Measurements from ENCODE around the gene PIH1D1. TPM values are rescaled to one million over a fixed set of nuclear protein-coding genes. Genes with fewer than 3 reads are reported as not detected.

PIH1D1 gene
- total and polyA plus RNA-seq, 4 donors: 41.4 to 59.4 (median 47.2) TPM

DNA sequence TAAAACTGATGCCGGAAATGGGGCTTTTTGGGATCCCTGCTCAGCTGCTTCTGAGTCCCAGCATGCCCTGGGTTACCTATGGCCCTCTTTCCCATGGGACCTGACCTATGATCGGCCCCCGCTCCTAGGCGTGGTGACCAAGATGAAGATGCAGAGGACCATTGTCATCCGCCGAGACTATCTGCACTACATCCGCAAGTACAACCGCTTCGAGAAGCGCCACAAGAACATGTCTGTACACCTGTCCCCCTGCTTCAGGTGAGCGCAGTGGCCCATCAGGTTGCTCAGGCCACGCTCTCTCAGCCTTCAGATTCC is 46.1 kb upstream of the PIH1D1 start:
- H3K27ac ChIP-seq (ENCODE audit: low read depth in 1 of 2, low read length in 2 of 2): no peak overlapping the region
- no peak overlapping the region for H3K9ac ChIP-seq (ENCODE audit: low read depth in 1 of 2, low read length in 2 of 2)
- TF ChIP-seq HNF4G (IDR thresholded peaks at IDR 0.05) (no peak), ATF3 (IDR thresholded peaks at IDR 0.05) (no peak), SP1 (IDR thresholded peaks at IDR 0.05) (no peak), HNF4A (conservative IDR thresholded peaks at IDR 0.05) (no peak)
- peaks cover 0 to 22% (median 16%) of the 10 kb centered on the region in 4 donors for H3K4me1 ChIP-seq (ENCODE audit: control insufficient read depth in 4 of 4, insufficient read depth in 4 of 4, low read length in 3 of 4)
- peaks cover 11 to 29% (median 22%) of the 10 kb centered on the region in 4 donors for H3K36me3 ChIP-seq (ENCODE audit: control insufficient read depth in 4 of 4, insufficient read depth in 3 of 4, low read depth in 1 of 4, low read length in 3 of 4)
- H3K4me3 ChIP-seq (ENCODE audit: low read depth in 1 of 3, low read length in 3 of 3): peak overlapping the region in 1 of 3 donors; percentile 82
- no peak for DNase-seq (ENCODE audit: low spot score)
- H3K27me3 ChIP-seq (ENCODE audit: control insufficient read depth in 4 of 4, insufficient read depth in 4 of 4, low read length in 3 of 4): no peaks in the 10 kb centered on the region
- WGBS: 87% methylated on average over 12 of the region's 12 CpGs
- H3K9me3 ChIP-seq (ENCODE audit: control insufficient read depth in 4 of 4, low read length in 3 of 4): no peaks in the 10 kb centered on the region

DNA sequence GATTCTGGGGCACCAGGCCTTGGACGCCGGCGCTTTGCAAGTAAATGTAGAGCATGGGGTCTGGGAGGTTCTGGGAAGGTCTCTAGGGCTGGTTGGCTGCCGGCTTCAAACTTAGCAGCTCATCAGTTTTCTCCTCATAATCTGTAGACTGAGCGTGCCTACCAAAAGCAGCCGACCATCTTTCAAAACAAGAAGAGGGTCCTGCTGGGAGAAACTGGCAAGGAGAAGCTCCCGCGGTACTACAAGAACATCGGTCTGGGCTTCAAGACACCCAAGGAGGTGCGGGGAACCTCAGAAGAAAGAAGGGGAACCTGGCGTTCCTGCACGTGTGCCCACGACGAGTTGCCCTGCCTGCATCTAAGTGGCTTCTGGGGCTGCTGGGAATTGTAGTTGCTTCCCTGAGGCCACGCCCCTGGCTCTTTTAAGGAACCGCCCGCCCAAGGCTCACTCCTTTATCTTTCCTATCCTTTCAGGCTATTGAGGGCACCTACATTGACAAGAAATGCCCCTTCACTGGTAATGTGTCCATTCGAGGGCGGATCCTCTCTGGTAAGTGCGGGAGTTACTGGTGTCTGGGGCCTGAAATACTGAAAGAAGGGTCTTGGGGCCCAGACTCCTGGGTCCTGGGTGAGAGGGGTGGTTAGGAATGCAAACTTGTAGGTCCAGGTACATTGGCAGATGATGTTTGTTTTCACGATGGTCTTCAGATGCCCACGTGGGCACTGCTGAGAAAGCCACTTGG is 45.6 kb upstream of the PIH1D1 start:
- peaks cover 11 to 34% (median 26%) of the 10 kb centered on the region in 4 donors for H3K36me3 ChIP-seq (ENCODE audit: control insufficient read depth in 4 of 4, insufficient read depth in 3 of 4, low read depth in 1 of 4, low read length in 3 of 4)
- H3K9me3 ChIP-seq (ENCODE audit: control insufficient read depth in 4 of 4, low read length in 3 of 4): no peaks in the 10 kb centered on the region
- H3K4me1 ChIP-seq (ENCODE audit: control insufficient read depth in 4 of 4, insufficient read depth in 4 of 4, low read length in 3 of 4): peaks cover 0 to 22% (median 16%) of the 10 kb centered on the region in 4 donors
- peak overlapping the region; percentile 82 to 98 (median 96) for H3K4me3 ChIP-seq (ENCODE audit: low read depth in 1 of 3, low read length in 3 of 3)
- DNase-seq (ENCODE audit: low spot score): peak; percentile 80
- 28% methylated on average over 22 of the region's 22 CpGs for WGBS
- TF ChIP-seq RAD21 (IDR thresholded peaks at IDR 0.05) (no peak), GABPA (IDR thresholded peaks at IDR 0.05 in 1 of 2, conservative IDR thresholded peaks at IDR 0.05 in 1 of 2) (peak in 1 of 2 donors; percentile 34), YY1 (IDR thresholded peaks at IDR 0.05) (no peak), FOXA2 (IDR thresholded peaks at IDR 0.05) (no peak), JUND (IDR thresholded peaks at IDR 0.05) (no peak), HNF4G (IDR thresholded peaks at IDR 0.05) (no peak), REST (IDR thresholded peaks at IDR 0.05) (no peak)
- TF ChIP-seq, protein P1, sequence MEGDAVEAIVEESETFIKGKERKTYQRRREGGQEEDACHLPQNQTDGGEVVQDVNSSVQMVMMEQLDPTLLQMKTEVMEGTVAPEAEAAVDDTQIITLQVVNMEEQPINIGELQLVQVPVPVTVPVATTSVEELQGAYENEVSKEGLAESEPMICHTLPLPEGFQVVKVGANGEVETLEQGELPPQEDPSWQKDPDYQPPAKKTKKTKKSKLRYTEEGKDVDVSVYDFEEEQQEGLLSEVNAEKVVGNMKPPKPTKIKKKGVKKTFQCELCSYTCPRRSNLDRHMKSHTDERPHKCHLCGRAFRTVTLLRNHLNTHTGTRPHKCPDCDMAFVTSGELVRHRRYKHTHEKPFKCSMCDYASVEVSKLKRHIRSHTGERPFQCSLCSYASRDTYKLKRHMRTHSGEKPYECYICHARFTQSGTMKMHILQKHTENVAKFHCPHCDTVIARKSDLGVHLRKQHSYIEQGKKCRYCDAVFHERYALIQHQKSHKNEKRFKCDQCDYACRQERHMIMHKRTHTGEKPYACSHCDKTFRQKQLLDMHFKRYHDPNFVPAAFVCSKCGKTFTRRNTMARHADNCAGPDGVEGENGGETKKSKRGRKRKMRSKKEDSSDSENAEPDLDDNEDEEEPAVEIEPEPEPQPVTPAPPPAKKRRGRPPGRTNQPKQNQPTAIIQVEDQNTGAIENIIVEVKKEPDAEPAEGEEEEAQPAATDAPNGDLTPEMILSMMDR (IDR thresholded peaks at IDR 0.05; ENCODE audit: low read depth, low read length, missing input control): no peak
- peak overlapping the region; percentile 88 to 92 for H3K27ac ChIP-seq (ENCODE audit: low read depth in 1 of 2, low read length in 2 of 2)
- peak overlapping the region; percentile 98 to 99 for H3K9ac ChIP-seq (ENCODE audit: low read depth in 1 of 2, low read length in 2 of 2)
- no peaks in the 10 kb centered on the region for H3K27me3 ChIP-seq (ENCODE audit: control insufficient read depth in 4 of 4, insufficient read depth in 4 of 4, low read length in 3 of 4)

DNA sequence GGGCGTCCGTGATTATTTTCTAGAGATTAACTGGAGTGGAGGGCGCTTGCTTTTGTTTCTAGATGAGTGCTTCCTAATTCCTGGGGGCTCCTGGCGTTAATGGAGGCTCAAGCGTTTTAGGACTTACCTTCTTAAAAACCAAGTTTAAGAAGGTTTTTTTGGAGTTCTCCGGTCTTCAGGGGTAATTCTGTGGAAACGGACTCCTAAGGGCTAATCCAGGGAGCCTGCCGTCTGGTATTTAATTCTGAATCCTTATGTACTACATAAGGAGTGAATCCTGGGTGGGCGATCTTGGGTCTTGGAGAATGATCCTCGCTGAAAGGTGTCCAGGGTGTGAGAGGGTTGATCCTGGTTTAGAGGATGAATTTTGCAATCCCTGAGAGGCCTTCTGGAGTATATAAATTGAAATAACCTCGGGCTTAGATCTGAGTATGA is 45.0 kb upstream of the PIH1D1 start:
- peak overlapping the region; percentile 98 to 99 for H3K9ac ChIP-seq (ENCODE audit: low read depth in 1 of 2, low read length in 2 of 2)
- TF ChIP-seq HNF4G (IDR thresholded peaks at IDR 0.05) (no peak), EGR1 (IDR thresholded peaks at IDR 0.05; ENCODE audit: low read depth in 2 of 2) (no peak), NR2F2 (IDR thresholded peaks at IDR 0.05) (no peak), REST (IDR thresholded peaks at IDR 0.05) (no peak), RAD21 (IDR thresholded peaks at IDR 0.05) (no peak), FOXA1 (IDR thresholded peaks at IDR 0.05) (no peak), SP1 (IDR thresholded peaks at IDR 0.05) (no peak)
- TF ChIP-seq, protein P2, sequence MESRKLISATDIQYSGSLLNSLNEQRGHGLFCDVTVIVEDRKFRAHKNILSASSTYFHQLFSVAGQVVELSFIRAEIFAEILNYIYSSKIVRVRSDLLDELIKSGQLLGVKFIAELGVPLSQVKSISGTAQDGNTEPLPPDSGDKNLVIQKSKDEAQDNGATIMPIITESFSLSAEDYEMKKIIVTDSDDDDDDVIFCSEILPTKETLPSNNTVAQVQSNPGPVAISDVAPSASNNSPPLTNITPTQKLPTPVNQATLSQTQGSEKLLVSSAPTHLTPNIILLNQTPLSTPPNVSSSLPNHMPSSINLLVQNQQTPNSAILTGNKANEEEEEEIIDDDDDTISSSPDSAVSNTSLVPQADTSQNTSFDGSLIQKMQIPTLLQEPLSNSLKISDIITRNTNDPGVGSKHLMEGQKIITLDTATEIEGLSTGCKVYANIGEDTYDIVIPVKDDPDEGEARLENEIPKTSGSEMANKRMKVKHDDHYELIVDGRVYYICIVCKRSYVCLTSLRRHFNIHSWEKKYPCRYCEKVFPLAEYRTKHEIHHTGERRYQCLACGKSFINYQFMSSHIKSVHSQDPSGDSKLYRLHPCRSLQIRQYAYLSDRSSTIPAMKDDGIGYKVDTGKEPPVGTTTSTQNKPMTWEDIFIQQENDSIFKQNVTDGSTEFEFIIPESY (IDR thresholded peaks at IDR 0.05): no peak
- H3K27me3 ChIP-seq (ENCODE audit: control insufficient read depth in 4 of 4, insufficient read depth in 4 of 4, low read length in 3 of 4): no peaks in the 10 kb centered on the region
- H3K9me3 ChIP-seq (ENCODE audit: control insufficient read depth in 4 of 4, low read length in 3 of 4): no peaks in the 10 kb centered on the region
- peak overlapping the region; percentile 88 to 92 for H3K27ac ChIP-seq (ENCODE audit: low read depth in 1 of 2, low read length in 2 of 2)
- H3K4me3 ChIP-seq (ENCODE audit: low read depth in 1 of 3, low read length in 3 of 3): peak overlapping the region; percentile 82 to 98 (median 96)
- peaks cover 11 to 40% (median 32%) of the 10 kb centered on the region in 4 donors for H3K36me3 ChIP-seq (ENCODE audit: control insufficient read depth in 4 of 4, insufficient read depth in 3 of 4, low read depth in 1 of 4, low read length in 3 of 4)
- no peak for DNase-seq (ENCODE audit: low spot score)
- H3K4me1 ChIP-seq (ENCODE audit: control insufficient read depth in 4 of 4, insufficient read depth in 4 of 4, low read length in 3 of 4): peaks cover 0 to 22% (median 16%) of the 10 kb centered on the region in 4 donors
- under 1% methylated on average over 11 of the region's 11 CpGs for WGBS
